ENCODE data around the gene TGFBR2. TPM values are rescaled to one million over a fixed set of nuclear protein-coding genes. Genes with fewer than 3 reads are reported as not detected.

Gene TGFBR2
- polyA plus RNA-seq, 1 of the 3 experiments (the other 2 are of a cell fraction), result 48.3 TPM

DNA sequence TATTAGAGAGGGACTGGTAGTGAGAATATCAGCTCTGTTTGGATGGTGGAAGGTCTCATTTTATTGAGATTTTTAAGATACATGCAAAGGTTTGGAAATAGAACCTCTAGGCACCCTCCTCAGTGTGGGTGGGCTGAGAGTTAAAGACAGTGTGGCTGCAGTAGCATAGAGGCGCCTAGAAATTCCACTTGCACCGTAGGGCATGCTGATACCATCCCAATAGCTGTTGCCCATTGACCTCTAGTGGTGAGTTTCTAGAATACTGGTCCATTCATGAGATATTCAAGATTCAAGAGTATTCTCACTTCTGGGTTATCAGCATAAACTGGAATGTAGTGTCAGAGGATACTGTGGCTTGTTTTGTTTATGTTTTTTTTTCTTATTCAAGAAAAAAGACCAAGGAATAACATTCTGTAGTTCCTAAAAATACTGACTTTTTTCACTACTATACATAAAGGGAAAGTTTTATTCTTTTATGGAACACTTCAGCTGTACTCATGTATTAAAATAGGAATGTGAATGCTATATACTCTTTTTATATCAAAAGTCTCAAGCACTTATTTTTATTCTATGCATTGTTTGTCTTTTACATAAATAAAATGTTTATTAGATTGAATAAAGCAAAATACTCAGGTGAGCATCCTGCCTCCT, 87.2 kb downstream of the TGFBR2 start:
- no peak overlapping the region for H2AFZ ChIP-seq (ENCODE audit: low read depth)
- H3K4me1 ChIP-seq (ENCODE audit: control insufficient read depth in 1 of 2, insufficient read depth in 2 of 2, low read depth in 1 of 2, low read length in 1 of 2), result peaks cover 27 to 32% of the 10 kb centered on the region in 2 experiments
- H3K79me2 ChIP-seq (ENCODE audit: insufficient read depth), result peaks cover 10% of the 10 kb centered on the region
- H3K4me3 ChIP-seq (ENCODE audit: low read depth in 2 of 2, low read length in 1 of 2), result no peak overlapping the region; a peak in 1 of 4 replicates
- no peaks in the 10 kb centered on the region for H4K20me1 ChIP-seq (ENCODE audit: insufficient read depth)
- CTCF ChIA-PET, result interaction anchor here (0.6 to 9.4 kb wide), 58 partner anchors 8 to 1549 kb away, joined by 3 to 117 read pairs (median 3); no protein-coding TSS in a partner anchor
- TF ChIP-seq MEF2A (IDR thresholded peaks at IDR 0.05; ENCODE audit: borderline replicate concordance, low read depth) (no peak), SIN3A (IDR thresholded peaks at IDR 0.05; ENCODE audit: borderline replicate concordance, low read depth, low read length) (no peak), FOXJ3 (CRISPR knock-in tag; IDR thresholded peaks at IDR 0.05) (no peak), RXRA (IDR thresholded peaks at IDR 0.05; ENCODE audit: borderline replicate concordance, low read depth) (no peak), CHD2 (IDR thresholded peaks at IDR 0.05; ENCODE audit: low read length, partially characterized antibody) (no peak), RCOR1 (IDR thresholded peaks at IDR 0.05; ENCODE audit: low read length) (0 out of 2 replicates have a peak, but pooled peaks have one; percentile 23), NFIC (IDR thresholded peaks at IDR 0.05; ENCODE audit: borderline replicate concordance) (no peak), TCF12 (IDR thresholded peaks at IDR 0.05) (0 out of 2 replicates have a peak, but pooled peaks have one; percentile 13), JUND (IDR thresholded peaks at IDR 0.05) (no peak), RAD21 (IDR thresholded peaks at IDR 0.05; ENCODE audit: low read length) (peak; percentile 100), GATA2 (CRISPR knock-in tag; IDR thresholded peaks at IDR 0.05) (no peak), SMC3 (IDR thresholded peaks at IDR 0.05; ENCODE audit: low read depth, low read length) (peak; percentile 96), RFX5 (IDR thresholded peaks at IDR 0.05; ENCODE audit: low read length) (peak; percentile 23; the same call in 1 of the 2 replicates), FOSL2 (IDR thresholded peaks at IDR 0.05; ENCODE audit: borderline replicate concordance, low read depth) (no peak), EP300 (IDR thresholded peaks at IDR 0.05; ENCODE audit: borderline replicate concordance in 1 of 2, low read depth in 1 of 2, low read length in 1 of 2) (no peak), TEAD4 (IDR thresholded peaks at IDR 0.05; ENCODE audit: borderline replicate concordance, insufficient read depth) (no peak), POLR2AphosphoS5 (IDR thresholded peaks at IDR 0.05; ENCODE audit: low read depth, low read length) (no peak)
- TF ChIP-seq, protein P1, sequence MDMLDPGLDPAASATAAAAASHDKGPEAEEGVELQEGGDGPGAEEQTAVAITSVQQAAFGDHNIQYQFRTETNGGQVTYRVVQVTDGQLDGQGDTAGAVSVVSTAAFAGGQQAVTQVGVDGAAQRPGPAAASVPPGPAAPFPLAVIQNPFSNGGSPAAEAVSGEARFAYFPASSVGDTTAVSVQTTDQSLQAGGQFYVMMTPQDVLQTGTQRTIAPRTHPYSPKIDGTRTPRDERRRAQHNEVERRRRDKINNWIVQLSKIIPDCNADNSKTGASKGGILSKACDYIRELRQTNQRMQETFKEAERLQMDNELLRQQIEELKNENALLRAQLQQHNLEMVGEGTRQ (IDR thresholded peaks at IDR 0.05; ENCODE audit: borderline replicate concordance, low read depth, low read length), result no peak
- TF ChIP-seq, protein P2, sequence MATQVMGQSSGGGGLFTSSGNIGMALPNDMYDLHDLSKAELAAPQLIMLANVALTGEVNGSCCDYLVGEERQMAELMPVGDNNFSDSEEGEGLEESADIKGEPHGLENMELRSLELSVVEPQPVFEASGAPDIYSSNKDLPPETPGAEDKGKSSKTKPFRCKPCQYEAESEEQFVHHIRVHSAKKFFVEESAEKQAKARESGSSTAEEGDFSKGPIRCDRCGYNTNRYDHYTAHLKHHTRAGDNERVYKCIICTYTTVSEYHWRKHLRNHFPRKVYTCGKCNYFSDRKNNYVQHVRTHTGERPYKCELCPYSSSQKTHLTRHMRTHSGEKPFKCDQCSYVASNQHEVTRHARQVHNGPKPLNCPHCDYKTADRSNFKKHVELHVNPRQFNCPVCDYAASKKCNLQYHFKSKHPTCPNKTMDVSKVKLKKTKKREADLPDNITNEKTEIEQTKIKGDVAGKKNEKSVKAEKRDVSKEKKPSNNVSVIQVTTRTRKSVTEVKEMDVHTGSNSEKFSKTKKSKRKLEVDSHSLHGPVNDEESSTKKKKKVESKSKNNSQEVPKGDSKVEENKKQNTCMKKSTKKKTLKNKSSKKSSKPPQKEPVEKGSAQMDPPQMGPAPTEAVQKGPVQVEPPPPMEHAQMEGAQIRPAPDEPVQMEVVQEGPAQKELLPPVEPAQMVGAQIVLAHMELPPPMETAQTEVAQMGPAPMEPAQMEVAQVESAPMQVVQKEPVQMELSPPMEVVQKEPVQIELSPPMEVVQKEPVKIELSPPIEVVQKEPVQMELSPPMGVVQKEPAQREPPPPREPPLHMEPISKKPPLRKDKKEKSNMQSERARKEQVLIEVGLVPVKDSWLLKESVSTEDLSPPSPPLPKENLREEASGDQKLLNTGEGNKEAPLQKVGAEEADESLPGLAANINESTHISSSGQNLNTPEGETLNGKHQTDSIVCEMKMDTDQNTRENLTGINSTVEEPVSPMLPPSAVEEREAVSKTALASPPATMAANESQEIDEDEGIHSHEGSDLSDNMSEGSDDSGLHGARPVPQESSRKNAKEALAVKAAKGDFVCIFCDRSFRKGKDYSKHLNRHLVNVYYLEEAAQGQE (IDR thresholded peaks at IDR 0.05; ENCODE audit: low read depth, low read length), result no peak
- TF ChIP-seq, protein P3, sequence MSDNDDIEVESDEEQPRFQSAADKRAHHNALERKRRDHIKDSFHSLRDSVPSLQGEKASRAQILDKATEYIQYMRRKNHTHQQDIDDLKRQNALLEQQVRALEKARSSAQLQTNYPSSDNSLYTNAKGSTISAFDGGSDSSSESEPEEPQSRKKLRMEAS (IDR thresholded peaks at IDR 0.05; ENCODE audit: low read depth), result 0 out of 2 replicates have a peak, but pooled peaks have one; percentile 39
- TF ChIP-seq, protein P4, sequence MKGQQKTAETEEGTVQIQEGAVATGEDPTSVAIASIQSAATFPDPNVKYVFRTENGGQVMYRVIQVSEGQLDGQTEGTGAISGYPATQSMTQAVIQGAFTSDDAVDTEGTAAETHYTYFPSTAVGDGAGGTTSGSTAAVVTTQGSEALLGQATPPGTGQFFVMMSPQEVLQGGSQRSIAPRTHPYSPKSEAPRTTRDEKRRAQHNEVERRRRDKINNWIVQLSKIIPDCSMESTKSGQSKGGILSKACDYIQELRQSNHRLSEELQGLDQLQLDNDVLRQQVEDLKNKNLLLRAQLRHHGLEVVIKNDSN (IDR thresholded peaks at IDR 0.05; ENCODE audit: borderline replicate concordance, low read depth), result no peak
- TF ChIP-seq, protein P5, sequence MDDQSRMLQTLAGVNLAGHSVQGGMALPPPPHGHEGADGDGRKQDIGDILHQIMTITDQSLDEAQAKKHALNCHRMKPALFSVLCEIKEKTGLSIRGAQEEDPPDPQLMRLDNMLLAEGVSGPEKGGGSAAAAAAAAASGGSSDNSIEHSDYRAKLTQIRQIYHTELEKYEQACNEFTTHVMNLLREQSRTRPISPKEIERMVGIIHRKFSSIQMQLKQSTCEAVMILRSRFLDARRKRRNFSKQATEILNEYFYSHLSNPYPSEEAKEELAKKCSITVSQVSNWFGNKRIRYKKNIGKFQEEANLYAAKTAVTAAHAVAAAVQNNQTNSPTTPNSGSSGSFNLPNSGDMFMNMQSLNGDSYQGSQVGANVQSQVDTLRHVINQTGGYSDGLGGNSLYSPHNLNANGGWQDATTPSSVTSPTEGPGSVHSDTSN (IDR thresholded peaks at IDR 0.05), result no peak
- TF ChIP-seq, protein P6, sequence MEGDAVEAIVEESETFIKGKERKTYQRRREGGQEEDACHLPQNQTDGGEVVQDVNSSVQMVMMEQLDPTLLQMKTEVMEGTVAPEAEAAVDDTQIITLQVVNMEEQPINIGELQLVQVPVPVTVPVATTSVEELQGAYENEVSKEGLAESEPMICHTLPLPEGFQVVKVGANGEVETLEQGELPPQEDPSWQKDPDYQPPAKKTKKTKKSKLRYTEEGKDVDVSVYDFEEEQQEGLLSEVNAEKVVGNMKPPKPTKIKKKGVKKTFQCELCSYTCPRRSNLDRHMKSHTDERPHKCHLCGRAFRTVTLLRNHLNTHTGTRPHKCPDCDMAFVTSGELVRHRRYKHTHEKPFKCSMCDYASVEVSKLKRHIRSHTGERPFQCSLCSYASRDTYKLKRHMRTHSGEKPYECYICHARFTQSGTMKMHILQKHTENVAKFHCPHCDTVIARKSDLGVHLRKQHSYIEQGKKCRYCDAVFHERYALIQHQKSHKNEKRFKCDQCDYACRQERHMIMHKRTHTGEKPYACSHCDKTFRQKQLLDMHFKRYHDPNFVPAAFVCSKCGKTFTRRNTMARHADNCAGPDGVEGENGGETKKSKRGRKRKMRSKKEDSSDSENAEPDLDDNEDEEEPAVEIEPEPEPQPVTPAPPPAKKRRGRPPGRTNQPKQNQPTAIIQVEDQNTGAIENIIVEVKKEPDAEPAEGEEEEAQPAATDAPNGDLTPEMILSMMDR (IDR thresholded peaks at IDR 0.05), result peak; percentile 89
- no peak overlapping the region; a peak in 1 of 4 replicates for H3K27ac ChIP-seq (ENCODE audit: low read depth in 2 of 2, low read length in 1 of 2)
- no peak overlapping the region for H3K4me2 ChIP-seq
- peaks cover 12% of the 10 kb centered on the region for H3F3A ChIP-seq (replicated peaks; ENCODE audit: insufficient read depth)
- no peak overlapping the region for H3K9ac ChIP-seq
- POLR2A ChIA-PET, result no interaction called here
- no peaks in the 10 kb centered on the region for H3K9me3 ChIP-seq
- peak; percentile 55 for DNase-seq
- no peaks in the 10 kb centered on the region for H3K27me3 ChIP-seq (ENCODE audit: insufficient read depth)
- 13% methylated on average over 2 of the region's 2 CpGs for WGBS (ENCODE audit: low lambda C conversion rate)
- no peaks in the 10 kb centered on the region for H3K9me2 ChIP-seq
- peaks cover 32 to 68% of the 10 kb centered on the region in 2 experiments for H3K36me3 ChIP-seq (replicated peaks in 1 of 2; ENCODE audit: control insufficient read depth in 1 of 2, insufficient read depth in 2 of 2, low read length in 1 of 2)
